ENCODE measurements around the gene EVI5L.

Gene EVI5L

GRCh38 chr19:7903244-7904073, 73.4 kb downstream of the EVI5L start, which contains the start of gene MAP2K7:
Gene MAP2K7, plus strand, starts transcription at chr19:7903877. Its CDS starts 68 bp downstream, at chr19:7903945.
- FAIRE-seq = peak; percentile 98

DNA sequence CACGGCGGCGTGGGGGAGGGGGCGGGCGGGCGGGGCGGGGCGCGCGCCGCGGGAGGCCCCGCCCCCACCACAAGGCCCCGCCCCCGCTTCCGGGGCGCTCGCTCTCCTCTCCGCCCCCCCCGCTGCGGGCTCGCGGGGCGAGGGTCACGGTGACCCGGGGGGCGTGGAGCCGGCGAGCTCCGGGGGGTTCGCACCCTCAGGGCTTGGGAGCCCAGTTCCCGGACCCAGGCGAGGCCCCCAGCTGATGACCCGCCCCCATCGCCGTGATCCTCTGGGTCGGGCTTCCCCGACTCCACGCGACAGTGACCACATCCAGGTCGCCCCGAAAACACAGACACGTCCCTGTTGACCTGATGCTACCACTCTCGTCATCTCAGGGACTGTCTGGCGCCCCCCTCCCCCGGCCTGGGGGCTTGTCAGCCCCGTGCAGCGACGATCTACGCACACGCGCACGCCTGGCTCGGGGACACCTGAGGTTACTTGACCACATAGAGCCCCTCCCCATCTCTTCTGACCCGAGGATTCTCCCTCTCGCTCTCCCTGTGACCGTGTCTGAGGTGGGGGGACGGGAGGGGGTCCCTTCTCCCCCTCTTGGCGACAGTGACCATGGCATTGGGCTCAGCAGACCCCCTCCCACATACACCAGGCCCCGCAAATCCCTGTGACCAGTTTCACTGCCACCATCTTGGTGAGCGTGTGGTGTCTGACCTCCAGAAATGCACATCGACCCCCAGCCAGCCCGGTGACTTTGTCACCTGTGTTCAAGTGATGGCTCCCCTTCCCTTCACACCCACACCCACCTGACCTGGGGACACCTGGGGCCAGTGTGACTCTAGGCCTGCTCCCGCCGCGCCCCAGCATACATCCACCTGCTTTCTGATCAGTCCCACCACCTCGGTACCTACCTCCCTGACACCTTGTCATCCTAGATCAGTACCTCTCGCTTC, 74.3 kb downstream of the EVI5L start:
- FAIRE-seq = no peak

DNA sequence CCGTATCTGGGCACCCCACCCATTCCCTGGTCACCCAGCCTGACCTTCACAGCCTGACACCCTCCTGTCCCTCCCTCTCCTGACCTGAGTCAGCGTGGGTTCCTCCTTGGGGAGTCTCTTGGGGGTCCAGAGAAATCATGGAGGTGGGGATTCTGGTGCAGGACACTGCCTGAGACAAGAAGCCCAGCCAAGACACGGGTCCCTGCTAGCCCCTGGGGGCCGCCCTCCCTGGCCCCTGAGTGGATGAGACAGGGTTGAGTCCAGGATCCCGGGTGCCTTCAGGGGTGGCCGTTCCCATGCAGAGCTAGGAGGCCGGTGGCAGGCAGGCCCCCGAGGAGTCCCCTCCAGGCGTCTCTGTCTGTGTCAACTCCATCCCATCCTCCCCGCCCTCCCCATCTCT, 75.2 kb downstream of the EVI5L start:
- no peak for FAIRE-seq

GRCh38 chr19:7905859-7906258, 75.8 kb downstream of the EVI5L start:
- FAIRE-seq = no peak

GRCh38 chr19:7907122-7907521, 77.1 kb downstream of the EVI5L start:
- FAIRE-seq = no peak

DNA sequence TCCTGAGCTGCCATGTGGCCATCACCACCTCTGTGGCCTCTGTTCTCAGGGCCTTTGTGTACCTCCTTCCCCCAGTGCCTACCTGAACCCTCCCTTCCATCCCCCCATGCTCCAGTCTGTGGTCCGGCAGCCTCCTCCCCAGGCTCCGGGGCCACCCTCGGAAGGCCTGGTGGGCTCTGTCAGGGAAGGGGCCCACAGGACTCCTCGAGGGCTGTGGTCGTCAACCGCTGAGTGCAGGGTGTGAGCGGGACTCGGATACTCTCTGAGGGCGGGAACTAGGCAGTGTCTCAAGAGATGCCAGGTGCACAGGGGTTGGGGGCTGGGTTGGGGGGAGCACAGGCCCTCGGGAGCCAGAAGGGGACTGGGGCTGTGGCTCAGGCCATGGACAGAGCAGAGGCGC, 77.5 kb downstream of the EVI5L start:
- no peak for FAIRE-seq

- FAIRE-seq = no peak
Observed at GRCh38 chr19:7908078-7908699, 78.2 kb downstream of the EVI5L start.

GRCh38 chr19:7908742-7909461, 78.9 kb downstream of the EVI5L start:
- FAIRE-seq = no peak

- no peak for FAIRE-seq
Observed at GRCh38 chr19:7909471-7910067, 79.6 kb downstream of the EVI5L start.

DNA sequence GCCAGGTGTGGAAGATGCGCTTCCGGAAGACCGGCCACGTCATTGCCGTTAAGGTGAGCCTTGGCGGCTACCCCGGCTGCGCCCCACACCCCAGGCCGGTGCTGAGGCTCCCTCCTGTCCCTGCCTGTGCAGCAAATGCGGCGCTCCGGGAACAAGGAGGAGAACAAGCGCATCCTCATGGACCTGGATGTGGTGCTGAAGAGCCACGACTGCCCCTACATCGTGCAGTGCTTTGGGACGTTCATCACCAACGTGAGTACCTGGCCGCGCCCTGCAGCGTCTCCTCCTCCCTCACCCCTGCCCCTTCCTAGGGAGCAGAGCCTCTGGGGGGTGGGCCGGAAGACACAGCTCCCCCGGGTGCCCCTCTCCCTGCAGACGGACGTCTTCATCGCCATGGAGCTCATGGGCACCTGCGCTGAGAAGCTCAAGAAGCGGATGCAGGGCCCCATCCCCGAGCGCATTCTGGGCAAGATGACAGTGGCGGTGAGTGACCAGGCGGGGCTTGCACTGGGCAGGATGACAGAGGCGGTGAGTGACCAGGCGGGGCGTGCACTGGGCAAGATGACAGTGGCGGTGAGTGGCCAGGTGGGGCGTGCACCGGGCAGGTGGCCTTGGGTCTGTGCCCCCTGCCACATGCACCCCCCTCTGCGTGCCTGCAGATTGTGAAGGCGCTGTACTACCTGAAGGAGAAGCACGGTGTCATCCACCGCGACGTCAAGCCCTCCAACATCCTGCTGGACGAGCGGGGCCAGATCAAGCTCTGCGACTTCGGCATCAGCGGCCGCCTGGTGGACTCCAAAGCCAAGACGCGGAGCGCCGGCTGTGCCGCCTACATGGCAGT, 80.5 kb downstream of the EVI5L start:
- no peak for FAIRE-seq

GRCh38 chr19:7911508-7912143, 81.6 kb downstream of the EVI5L start:
- no peak for FAIRE-seq

- FAIRE-seq = no peak
Observed at GRCh38 chr19:7912144-7912696, 82.2 kb downstream of the EVI5L start.

GRCh38 chr19:7912697-7913564, 82.9 kb downstream of the EVI5L start:
- no peak for FAIRE-seq

GRCh38 chr19:7913652-7914051, 83.6 kb downstream of the EVI5L start:
- no peak for FAIRE-seq

DNA sequence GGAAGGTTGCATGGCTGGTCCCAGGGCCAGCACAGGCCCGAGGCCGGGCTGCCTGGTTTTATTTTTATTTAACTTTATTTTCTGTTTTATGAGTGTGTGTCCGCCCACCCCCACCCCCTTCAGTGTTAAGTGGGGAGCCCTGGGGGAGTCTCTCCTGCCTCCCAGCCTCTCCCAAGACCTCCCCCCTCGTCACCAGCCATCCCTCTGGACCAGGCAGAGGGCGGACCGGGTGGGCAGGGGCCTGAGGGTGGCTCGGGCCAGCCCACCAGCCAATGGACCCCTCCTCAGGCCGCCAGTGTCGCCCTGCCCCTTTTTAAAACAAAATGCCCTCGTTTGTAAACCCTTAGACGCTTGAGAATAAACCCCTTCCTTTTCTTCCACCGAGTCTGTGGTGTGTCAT, 84.1 kb downstream of the EVI5L start:
- FAIRE-seq = no peak

Data from G401.6 (cell line).